Measurements from ENCODE around the gene GP1BA. TPM values are rescaled to one million over a fixed set of nuclear protein-coding genes. Genes with fewer than 3 reads are reported as not detected.
"Not testable (repeated sequence)": the region's sequence is repeated elsewhere in the genome, so short reads cannot be mapped to it uniquely, and the experiment has no call there.

Gene GP1BA
- total RNA-seq, 1 donor from 2014 or later: not detected

GRCh38 chr17:4902540-4902939 is 29.5 kb upstream of the GP1BA start:
- no peak overlapping the region for H3K27ac Mint-ChIP-seq (ENCODE audit: unreplicated experiment)
- H3K36me3 Mint-ChIP-seq (ENCODE audit: unreplicated experiment): no peaks in the 10 kb centered on the region
- TF ChIP-seq CTCF (IDR thresholded peaks at IDR 0.05): no peak
- H3K4me3 Mint-ChIP-seq (ENCODE audit: unreplicated experiment): no peak overlapping the region
- DNase-seq (ENCODE audit: extremely low spot score, unreplicated experiment): no peak
- H3K4me1 Mint-ChIP-seq (ENCODE audit: unreplicated experiment): peaks cover 2% of the 10 kb centered on the region
- no peaks in the 10 kb centered on the region for H3K27me3 Mint-ChIP-seq (ENCODE audit: unreplicated experiment)
- no peaks in the 10 kb centered on the region for H3K9me3 Mint-ChIP-seq (ENCODE audit: unreplicated experiment)

GRCh38 chr17:4903051-4903818 is 28.8 kb upstream of the GP1BA start, which contains the start of gene CHRNE:
CHRNE (minus strand) TSS chr17:4903098; CDS start chr17:4903063, 35 bp downstream.
- H3K9me3 Mint-ChIP-seq (ENCODE audit: unreplicated experiment): no peaks in the 10 kb centered on the region
- DNase-seq (ENCODE audit: extremely low spot score, unreplicated experiment): no peak
- H3K36me3 Mint-ChIP-seq (ENCODE audit: unreplicated experiment): no peaks in the 10 kb centered on the region
- peak; percentile 79 for TF ChIP-seq CTCF (IDR thresholded peaks at IDR 0.05)
- H3K27me3 Mint-ChIP-seq (ENCODE audit: unreplicated experiment): no peaks in the 10 kb centered on the region
- peaks cover 2% of the 10 kb centered on the region for H3K4me1 Mint-ChIP-seq (ENCODE audit: unreplicated experiment)
- no peak within 1 kb of the TSS for H3K4me3 Mint-ChIP-seq (ENCODE audit: unreplicated experiment)
- H3K27ac Mint-ChIP-seq (ENCODE audit: unreplicated experiment): no peak within 1 kb of the TSS

- not testable (repeated sequence) for H3K4me1 Mint-ChIP-seq (ENCODE audit: unreplicated experiment); DNase-seq (ENCODE audit: extremely low spot score, unreplicated experiment); H3K27me3 Mint-ChIP-seq (ENCODE audit: unreplicated experiment); H3K9me3 Mint-ChIP-seq (ENCODE audit: unreplicated experiment); H3K36me3 Mint-ChIP-seq (ENCODE audit: unreplicated experiment); H3K4me3 Mint-ChIP-seq (ENCODE audit: unreplicated experiment); H3K27ac Mint-ChIP-seq (ENCODE audit: unreplicated experiment)
Observed at GRCh38 chr17:4906642-4907041, 25.4 kb upstream of the GP1BA start.

GRCh38 chr17:4908301-4908700 is 23.8 kb upstream of the GP1BA start:
- no peak for TF ChIP-seq CTCF (IDR thresholded peaks at IDR 0.05)
- Mint-ChIP-seq H3K9me3 (ENCODE audit: unreplicated experiment) (no peaks in the 10 kb centered on the region), H3K27me3 (ENCODE audit: unreplicated experiment) (peaks cover 2% of the 10 kb centered on the region), H3K4me3 (ENCODE audit: unreplicated experiment) (no peak overlapping the region), H3K27ac (ENCODE audit: unreplicated experiment) (no peak overlapping the region), H3K36me3 (ENCODE audit: unreplicated experiment) (no peaks in the 10 kb centered on the region), H3K4me1 (ENCODE audit: unreplicated experiment) (peaks cover 4% of the 10 kb centered on the region)
- DNase-seq (ENCODE audit: extremely low spot score, unreplicated experiment): no peak

- Mint-ChIP-seq H3K36me3 (ENCODE audit: unreplicated experiment) (no peaks in the 10 kb centered on the region), H3K4me3 (ENCODE audit: unreplicated experiment) (no peak overlapping the region), H3K27ac (ENCODE audit: unreplicated experiment) (no peak overlapping the region), H3K9me3 (ENCODE audit: unreplicated experiment) (no peaks in the 10 kb centered on the region), H3K27me3 (ENCODE audit: unreplicated experiment) (peaks cover 2% of the 10 kb centered on the region), H3K4me1 (ENCODE audit: unreplicated experiment) (peaks cover 2% of the 10 kb centered on the region)
- DNase-seq (ENCODE audit: extremely low spot score, unreplicated experiment): peak; percentile 95
- TF ChIP-seq CTCF (IDR thresholded peaks at IDR 0.05): peak; percentile 83
Observed at GRCh38 chr17:4908711-4909496, 23.2 kb upstream of the GP1BA start.
